SJCRH30 (cell line): ENCODE results near the gene SPCS3. TPM values are rescaled to one million over a fixed set of nuclear protein-coding genes. Genes with fewer than 3 reads are reported as not detected.
"Not testable (repeated sequence)": the region's sequence is repeated elsewhere in the genome, so short reads cannot be mapped to it uniquely, and the experiment has no call there.

Experiments
- DNase-seq, 2 experiments: peaks; one replicate each; pipeline ENCODE4 v3.0.0-alpha.2; 2015 to 2020
- H3K27ac ChIP-seq: fragments of 250-450 bp; sonication (Bioruptor Pico); 2 replicates; pipeline ENCODE4 v1.5.1; 2020; ENCODE audit warnings: mild to moderate bottlenecking, moderate library complexity
- H3K27me3 ChIP-seq: fragments of 250-450 bp; sonication (Bioruptor Pico); 2 replicates; pipeline ENCODE4 v1.5.1; 2020; ENCODE audit warnings: mild to moderate bottlenecking, moderate library complexity
- H3K36me3 ChIP-seq: fragments of 250-450 bp; sonication (Bioruptor Pico); 2 replicates; pipeline ENCODE4 v1.5.1; 2020; ENCODE audit warnings: mild to moderate bottlenecking, moderate library complexity
- H3K4me1 ChIP-seq: fragments of 250-450 bp; sonication (Bioruptor Pico); 2 replicates; pipeline ENCODE4 v1.5.1; 2020; ENCODE audit warnings: mild to moderate bottlenecking, moderate library complexity
- H3K4me3 ChIP-seq: fragments of 250-450 bp; sonication (Bioruptor Pico); 2 replicates; pipeline ENCODE4 v1.5.1; 2020; ENCODE audit warnings: mild to moderate bottlenecking, moderate library complexity
- H3K9me3 ChIP-seq: fragments of 250-450 bp; sonication (Bioruptor Pico); replicated peaks from 2 replicates; pipeline ENCODE4 v1.5.1; 2020; ENCODE audit warnings: mild to moderate bottlenecking, moderate library complexity
- total RNA-seq: library from RNA; depleted of rRNA; stranded (reverse); fragments of >200 nt; shearing (Covaris generic); gene quantifications from 2 replicates; pipeline ENCODE4 v1.2.3, GENCODE V29; 2014

Gene SPCS3
- total RNA-seq, 1 experiment from 2014 or later, result 76.3 TPM

- Histone ChIP-seq H3K27ac (no peak overlapping the region), H3K4me3 (no peak overlapping the region)
These were observed 26.1 kb upstream of the SPCS3 start for GRCh38 chr4:176293660-176294059.

GRCh38 chr4:176295907-176296306 is 23.9 kb upstream of the SPCS3 start:
- H3K27ac ChIP-seq, H3K4me3 ChIP-seq, H3K9me3 ChIP-seq, H3K27me3 ChIP-seq, DNase-seq, H3K36me3 ChIP-seq, H3K4me1 ChIP-seq: not testable (repeated sequence)

More at GRCh38 chr4:176293660-176294059, 26.1 kb upstream of the SPCS3 start:
- Histone ChIP-seq H3K36me3 (no peaks in the 10 kb centered on the region), H3K9me3 (no peaks in the 10 kb centered on the region), H3K27me3 (no peaks in the 10 kb centered on the region), H3K4me1 (no peaks in the 10 kb centered on the region)
- DNase-seq, result no peak

GRCh38 chr4:176298664-176299063 is 21.1 kb upstream of the SPCS3 start:
- Histone ChIP-seq H3K36me3 (no peaks in the 10 kb centered on the region), H3K4me3 (no peak overlapping the region), H3K27ac (no peak overlapping the region), H3K4me1 (no peaks in the 10 kb centered on the region), H3K9me3 (no peaks in the 10 kb centered on the region), H3K27me3 (no peaks in the 10 kb centered on the region)
- DNase-seq, result no peak

- no peaks in the 10 kb centered on the region for H3K9me3 ChIP-seq
- H3K27ac ChIP-seq, result no peak overlapping the region
- no peak overlapping the region for H3K4me3 ChIP-seq
- DNase-seq, result no peak
- no peaks in the 10 kb centered on the region for H3K27me3 ChIP-seq
- no peaks in the 10 kb centered on the region for H3K36me3 ChIP-seq
- H3K4me1 ChIP-seq, result no peaks in the 10 kb centered on the region
These were observed 19.7 kb upstream of the SPCS3 start for GRCh38 chr4:176300036-176300435.

- Histone ChIP-seq H3K4me3 (no peak overlapping the region), H3K36me3 (no peaks in the 10 kb centered on the region), H3K27me3 (no peaks in the 10 kb centered on the region), H3K27ac (no peak overlapping the region), H3K9me3 (no peaks in the 10 kb centered on the region), H3K4me1 (no peaks in the 10 kb centered on the region)
- DNase-seq, result no peak
These were observed 19.2 kb upstream of the SPCS3 start for GRCh38 chr4:176300565-176300964.

- Histone ChIP-seq H3K36me3 (no peaks in the 10 kb centered on the region), H3K27ac (no peak overlapping the region), H3K4me3 (no peak overlapping the region), H3K4me1 (no peaks in the 10 kb centered on the region), H3K27me3 (no peaks in the 10 kb centered on the region), H3K9me3 (no peaks in the 10 kb centered on the region)
- DNase-seq, result no peak
These were observed 17.2 kb upstream of the SPCS3 start for GRCh38 chr4:176302283-176303275.

GRCh38 chr4:176303938-176304337 is 15.8 kb upstream of the SPCS3 start:
- H3K4me1 ChIP-seq, result no peaks in the 10 kb centered on the region
- DNase-seq, result no peak
- no peak overlapping the region for H3K4me3 ChIP-seq
- no peaks in the 10 kb centered on the region for H3K36me3 ChIP-seq
- no peaks in the 10 kb centered on the region for H3K27me3 ChIP-seq
- no peaks in the 10 kb centered on the region for H3K9me3 ChIP-seq
- H3K27ac ChIP-seq, result no peak overlapping the region

GRCh38 chr4:176306837-176307665 is 12.7 kb upstream of the SPCS3 start:
- Histone ChIP-seq H3K9me3 (no peaks in the 10 kb centered on the region), H3K27me3 (no peaks in the 10 kb centered on the region), H3K4me3 (no peak overlapping the region), H3K27ac (no peak overlapping the region), H3K4me1 (no peaks in the 10 kb centered on the region), H3K36me3 (no peaks in the 10 kb centered on the region)
- no peak for DNase-seq

GRCh38 chr4:176307666-176307930 is 12.2 kb upstream of the SPCS3 start:
- Histone ChIP-seq H3K9me3 (no peaks in the 10 kb centered on the region), H3K27ac (no peak overlapping the region), H3K4me3 (no peak overlapping the region), H3K4me1 (no peaks in the 10 kb centered on the region), H3K27me3 (no peaks in the 10 kb centered on the region), H3K36me3 (no peaks in the 10 kb centered on the region)
- DNase-seq, result no peak

GRCh38 chr4:176308441-176308840 is 11.3 kb upstream of the SPCS3 start:
- Histone ChIP-seq H3K9me3 (no peaks in the 10 kb centered on the region), H3K4me3 (no peak overlapping the region), H3K27me3 (no peaks in the 10 kb centered on the region), H3K27ac (no peak overlapping the region), H3K4me1 (no peaks in the 10 kb centered on the region), H3K36me3 (no peaks in the 10 kb centered on the region)
- DNase-seq, result no peak

- no peak overlapping the region for H3K27ac ChIP-seq
- H3K9me3 ChIP-seq, result no peaks in the 10 kb centered on the region
- no peaks in the 10 kb centered on the region for H3K36me3 ChIP-seq
- H3K4me1 ChIP-seq, result no peaks in the 10 kb centered on the region
- H3K27me3 ChIP-seq, result no peaks in the 10 kb centered on the region
- no peak for DNase-seq
- H3K4me3 ChIP-seq, result no peak overlapping the region
These were observed 10.7 kb upstream of the SPCS3 start for GRCh38 chr4:176309046-176309445.

GRCh38 chr4:176309772-176310171 is 10.0 kb upstream of the SPCS3 start:
- Histone ChIP-seq H3K27me3 (no peaks in the 10 kb centered on the region), H3K27ac (no peak overlapping the region), H3K9me3 (no peaks in the 10 kb centered on the region), H3K36me3 (no peaks in the 10 kb centered on the region), H3K4me1 (no peaks in the 10 kb centered on the region), H3K4me3 (no peak overlapping the region)
- DNase-seq, result no peak

- no peak overlapping the region for H3K27ac ChIP-seq
- DNase-seq, result no peak
- no peaks in the 10 kb centered on the region for H3K9me3 ChIP-seq
- no peaks in the 10 kb centered on the region for H3K27me3 ChIP-seq
- H3K36me3 ChIP-seq, result no peaks in the 10 kb centered on the region
- H3K4me3 ChIP-seq, result no peak overlapping the region
- H3K4me1 ChIP-seq, result no peaks in the 10 kb centered on the region
These were observed 6.0 kb upstream of the SPCS3 start for GRCh38 chr4:176313596-176314336.

GRCh38 chr4:176319151-176319703 is 539 bp upstream of the SPCS3 start:
- H3K9me3 ChIP-seq, result no peaks in the 10 kb centered on the region
- H3K4me1 ChIP-seq, result peaks cover 4% of the 10 kb centered on the region
- H3K27me3 ChIP-seq, result no peaks in the 10 kb centered on the region
- peak overlapping the region; percentile 68 for H3K4me3 ChIP-seq
- no peaks in the 10 kb centered on the region for H3K36me3 ChIP-seq
- no peak for DNase-seq
- H3K27ac ChIP-seq, result peak overlapping the region; percentile 33; the same call in 1 of the 2 replicates
